GM12864 (cell line): ENCODE results near the gene PXN.

Source experiments
- DNase-seq: peaks from one replicate; pipeline ENCODE4 v3.0.0-alpha.2; 2011; ENCODE audit warnings: low read depth
- H3K4me3 ChIP-seq: 2 replicates; pipeline ENCODE4 v1.5.1; 2011; ENCODE audit warnings: mild to moderate bottlenecking, low read depth, low read length, control low read depth
- CTCF ChIP-seq: IDR thresholded peaks from 2 replicates; pipeline ENCODE4 v1.5.1; 2011; ENCODE audit warnings: low read depth, mild to moderate bottlenecking, moderate library complexity, low read length, control low read depth, inconsistent platforms; ENCODE audit errors: missing control alignments

Gene PXN

GRCh38 chr12:120265473-120266179 lies at the start of gene PXN:
PXN (minus strand) TSS chr12:120265730; CDS start chr12:120265629, 101 bp downstream.
- DNase-seq = peak; percentile 34
- TF ChIP-seq CTCF = peak; percentile 80

GRCh38 chr12:120314220-120314619 lies 48.7 kb upstream of the PXN start:
- no peak for DNase-seq
- H3K4me3 ChIP-seq = no peak overlapping the region

More at GRCh38 chr12:120265473-120266179, at the start of gene PXN:
- peak within 1 kb of the TSS; percentile 84 for H3K4me3 ChIP-seq

GRCh38 chr12:120301962-120302815 lies 36.7 kb upstream of the PXN start, which contains the start of gene SIRT4:
SIRT4 (plus strand) TSS chr12:120302321; CDS start chr12:120303562, 1,241 bp downstream.
- peak; percentile 74 for TF ChIP-seq CTCF
- H3K4me3 ChIP-seq = peak within 1 kb of the TSS; percentile 83
- peak; percentile 91 for DNase-seq

More at GRCh38 chr12:120314220-120314619, 48.7 kb upstream of the PXN start:
- peak; percentile 49 for TF ChIP-seq CTCF

GRCh38 chr12:120292661-120293531 lies 27.4 kb upstream of the PXN start, which contains the start of gene RNU4-1:
RNU4-1 (minus strand) TSS chr12:120293237.
- peak; percentile 98 for DNase-seq
- peak within 1 kb of the TSS; percentile 57 for H3K4me3 ChIP-seq
- no peak for TF ChIP-seq CTCF

- DNase-seq = no peak
- H3K4me3 ChIP-seq = peak overlapping the region; percentile 57
- TF ChIP-seq CTCF = no peak
Measured at GRCh38 chr12:120292411-120292660, 26.8 kb upstream of the PXN start.

DNA sequence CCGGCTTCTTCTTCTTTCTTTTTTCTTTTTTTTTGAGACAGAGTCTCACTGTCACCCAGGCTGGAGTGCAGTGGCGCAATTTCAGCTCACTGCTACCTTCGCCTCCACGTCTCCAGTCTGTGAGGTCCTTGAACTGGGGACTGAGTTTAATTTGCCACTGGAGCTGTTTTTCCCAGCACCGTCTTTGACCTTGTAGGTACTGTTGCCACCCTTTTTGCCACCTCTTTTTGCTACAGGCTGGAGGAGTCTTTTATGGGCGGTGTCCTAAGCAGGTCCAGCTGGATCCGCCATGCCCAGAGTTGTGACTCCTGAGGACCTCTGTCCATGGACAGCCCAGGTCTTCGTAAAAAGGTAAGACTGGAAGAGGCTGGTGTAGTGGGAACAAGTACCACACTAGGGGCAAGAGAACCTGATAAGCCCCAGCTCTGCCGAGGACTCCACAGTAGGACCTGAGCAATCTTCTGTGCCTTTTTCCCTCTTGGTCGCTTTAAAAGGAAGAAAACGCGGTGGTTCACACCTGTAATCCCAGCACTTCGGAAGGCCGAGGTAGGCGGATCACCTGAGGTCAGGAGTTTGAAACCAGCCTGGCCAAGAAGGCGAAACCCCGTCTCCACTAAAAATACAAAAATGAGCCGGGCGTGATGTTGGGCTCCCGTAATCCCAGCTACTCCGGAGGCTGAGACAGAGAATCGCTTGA lies 25.2 kb upstream of the PXN start:
- TF ChIP-seq CTCF = no peak
- DNase-seq = no peak
- H3K4me3 ChIP-seq = no peak overlapping the region
